Neuronal stem cell (in vitro differentiated cells): ENCODE measurements around the gene ZNF148.

Source experiments
- DNase-seq: peaks from one replicate; pipeline ENCODE4 v3.0.0-alpha.2; 2013; ENCODE audit warnings: low spot score
- H2AFZ ChIP-seq: one replicate; pipeline ENCODE4 v1.6.1; 2013; ENCODE audit warnings: mild to moderate bottlenecking, low read length, inconsistent platforms
- H2AK5ac ChIP-seq: 2 replicates; pipeline ENCODE4 v1.6.1; 2013; ENCODE audit warnings: low read depth, mild to moderate bottlenecking, inconsistent platforms, low read length, moderate library complexity, mixed read lengths
- H2BK120ac ChIP-seq: 2 replicates; pipeline ENCODE4 v1.6.1; 2013; ENCODE audit warnings: low read depth, mild to moderate bottlenecking, inconsistent platforms, low read length, moderate library complexity, mixed read lengths
- H2BK12ac ChIP-seq: one replicate; pipeline ENCODE4 v1.6.1; 2013; ENCODE audit warnings: low read length, inconsistent platforms
- H2BK15ac ChIP-seq: 2 replicates; pipeline ENCODE4 v1.6.1; 2013; ENCODE audit warnings: mild to moderate bottlenecking, low read length, inconsistent platforms, mixed read lengths
- H2BK5ac ChIP-seq: one replicate; pipeline ENCODE4 v1.6.1; 2013; ENCODE audit warnings: inconsistent platforms, mild to moderate bottlenecking, low read length, moderate library complexity
- H3K14ac ChIP-seq: one replicate; pipeline ENCODE4 v1.6.1; 2013; ENCODE audit warnings: low read length, inconsistent platforms
- H3K18ac ChIP-seq: 2 replicates; pipeline ENCODE4 v1.6.1; 2013; ENCODE audit warnings: low read length, inconsistent platforms
- H3K23ac ChIP-seq: 2 replicates; pipeline ENCODE4 v1.6.1; 2013; ENCODE audit warnings: low read depth, mild to moderate bottlenecking, mixed read lengths, low read length, inconsistent platforms; ENCODE audit not compliant: poor library complexity
- H3K27ac ChIP-seq: replicated peaks from 3 replicates; pipeline ENCODE4 v1.5.1; 2013; ENCODE audit warnings: low read length, inconsistent platforms
- H3K27me3 ChIP-seq, 3 experiments: 2 replicates each; pipeline ENCODE4 v1.6.1; 2013; ENCODE audit warnings: low read length in 3 of 3, mild to moderate bottlenecking in 2 of 3, inconsistent platforms in 1 of 3, low read depth in 1 of 3, mixed read lengths in 1 of 3, moderate library complexity in 1 of 3; ENCODE audit not compliant: control insufficient read depth in 3 of 3, insufficient read depth in 3 of 3
- H3K36me3 ChIP-seq, 2 donors: replicated peaks in 1 of 2; 2 replicates each; pipeline ENCODE4 v1.6.1; 2013; ENCODE audit warnings: low read length in 2 of 2; ENCODE audit not compliant: control insufficient read depth in 2 of 2, insufficient read depth in 2 of 2
- H3K4ac ChIP-seq: 2 replicates; pipeline ENCODE4 v1.6.1; 2013; ENCODE audit warnings: inconsistent platforms, mild to moderate bottlenecking, low read length, moderate library complexity
- H3K4me1 ChIP-seq, 2 donors: 1 replicate in 1 of 2; 2 replicates in 1 of 2; pipeline ENCODE4 v1.6.1; 2013; ENCODE audit warnings: low read length in 2 of 2, low read depth in 1 of 2; ENCODE audit not compliant: control insufficient read depth in 2 of 2, insufficient read depth in 1 of 2
- H3K4me2 ChIP-seq: one replicate; pipeline ENCODE4 v1.6.1; 2013; ENCODE audit warnings: mild to moderate bottlenecking, low read length, inconsistent platforms; ENCODE audit not compliant: insufficient read depth, poor library complexity, severe bottlenecking
- H3K4me3 ChIP-seq, 2 donors: 2 replicates each; pipeline ENCODE4 v1.5.1; 2013; ENCODE audit warnings: low read length in 2 of 2, mild to moderate bottlenecking in 2 of 2, inconsistent platforms in 1 of 2, moderate library complexity in 1 of 2
- H3K79me1 ChIP-seq: one replicate; pipeline ENCODE4 v1.6.1; 2013; ENCODE audit warnings: low read depth, mild to moderate bottlenecking, inconsistent platforms, low read length, moderate library complexity
- H3K9ac ChIP-seq: one replicate; pipeline ENCODE4 v1.6.1; 2013; ENCODE audit warnings: mild to moderate bottlenecking, low read depth, low read length, inconsistent platforms; ENCODE audit not compliant: poor library complexity
- H3K9me3 ChIP-seq, 2 donors: replicated peaks in 1 of 2; 2 replicates each; pipeline versions ENCODE3 to v1.6.1; 2013; ENCODE audit warnings: low read length in 2 of 2, mild to moderate bottlenecking in 2 of 2, inconsistent platforms in 1 of 2, low read depth in 1 of 2, mixed read lengths in 1 of 2, moderate library complexity in 1 of 2; ENCODE audit not compliant: control insufficient read depth in 2 of 2, insufficient read depth in 1 of 2
- H4K8ac ChIP-seq: one replicate; pipeline ENCODE4 v1.6.1; 2013; ENCODE audit warnings: low read depth, mild to moderate bottlenecking, inconsistent platforms, low read length, moderate library complexity
- H4K91ac ChIP-seq: one replicate; pipeline ENCODE4 v1.6.1; 2013; ENCODE audit warnings: low read length, low read depth, mild to moderate bottlenecking, inconsistent platforms; ENCODE audit not compliant: poor library complexity
- WGBS, 2 donors: extraction: QIAGEN DNeasy Blood & Tissue Kit; methylation state at CpG; one replicate each; pipeline ENCODE4 v1.1.7; 2013; ENCODE audit warnings: missing lambda C conversion rate in 2 of 2, mixed read lengths in 1 of 2; ENCODE audit not compliant: insufficient read length in 2 of 2, insufficient replicate concordance in 1 of 2; ENCODE audit errors: extremely low coverage in 2 of 2; 5-methylcytosine and 5-hydroxymethylcytosine counted together

Gene ZNF148

GRCh38 chr3:125358923-125359322 is 16.2 kb downstream of the ZNF148 start:
- H2BK12ac ChIP-seq, result no peak overlapping the region
- H3K27ac ChIP-seq, result no peak overlapping the region
- H3K27me3 ChIP-seq, result no peaks in the 10 kb centered on the region
- no peak overlapping the region for H3K18ac ChIP-seq
- no peak overlapping the region for H3K23ac ChIP-seq
- no peak overlapping the region for H2BK5ac ChIP-seq
- H3K4me3 ChIP-seq, result no peak overlapping the region
- no peak overlapping the region for H2BK120ac ChIP-seq
- no peak overlapping the region for H2AK5ac ChIP-seq
- H3K4ac ChIP-seq, result no peak overlapping the region
- no peak overlapping the region for H4K91ac ChIP-seq
- no peaks in the 10 kb centered on the region for H3K4me1 ChIP-seq
- no peaks in the 10 kb centered on the region for H3K9me3 ChIP-seq
- H2BK15ac ChIP-seq, result no peak overlapping the region
- H2AFZ ChIP-seq, result no peak overlapping the region
- no peak overlapping the region for H3K14ac ChIP-seq
- DNase-seq, result no peak
- H4K8ac ChIP-seq, result no peak overlapping the region
- no peak overlapping the region for H3K4me2 ChIP-seq
- peaks cover 5% of the 10 kb centered on the region for H3K79me1 ChIP-seq
- peaks cover 0 to 3% of the 10 kb centered on the region in 2 donors for H3K36me3 ChIP-seq
- no peak overlapping the region for H3K9ac ChIP-seq

- Histone ChIP-seq H2BK12ac (no peak overlapping the region), H3K4me3 (peak overlapping the region in 1 of 2 donors; percentile 47), H2BK15ac (no peak overlapping the region), H3K18ac (no peak overlapping the region), H3K4me2 (no peak overlapping the region), H3K79me1 (peaks cover 5% of the 10 kb centered on the region), H3K27ac (no peak overlapping the region), H3K36me3 (peaks cover 0 to 2% of the 10 kb centered on the region in 2 donors), H2AK5ac (no peak overlapping the region), H3K23ac (no peak overlapping the region), H3K27me3 (no peaks in the 10 kb centered on the region), H2AFZ (no peak overlapping the region), H4K91ac (no peak overlapping the region), H3K4me1 (no peaks in the 10 kb centered on the region), H3K14ac (no peak overlapping the region), H4K8ac (no peak overlapping the region), H2BK5ac (no peak overlapping the region), H3K9me3 (peaks cover 0 to 10% of the 10 kb centered on the region in 2 donors), H2BK120ac (no peak overlapping the region), H3K9ac (no peak overlapping the region), H3K4ac (no peak overlapping the region)
- no peak for DNase-seq
- 100% methylated on average over 1 of the region's 11 CpGs; no CpG with 5 or more reads in 1 of the 2 donors for WGBS, 2 donors
These were observed 17.3 kb downstream of the ZNF148 start for GRCh38 chr3:125357837-125358236.

GRCh38 chr3:125357032-125357658 is 18.0 kb downstream of the ZNF148 start:
- Histone ChIP-seq H2AK5ac (peak overlapping the region; percentile 94), H3K4me2 (peak overlapping the region; percentile 48), H2BK120ac (no peak overlapping the region), H3K14ac (no peak overlapping the region), H3K23ac (peak overlapping the region; percentile 70), H4K91ac (no peak overlapping the region), H3K4ac (peak overlapping the region; percentile 24), H4K8ac (peak overlapping the region; percentile 7), H3K4me3 (peak overlapping the region; percentile 47 to 77), H3K27ac (no peak overlapping the region), H3K9ac (peak overlapping the region; percentile 66), H3K18ac (peak overlapping the region; percentile 90), H3K79me1 (peaks cover 2% of the 10 kb centered on the region), H3K27me3 (no peaks in the 10 kb centered on the region), H2AFZ (peak overlapping the region; percentile 85), H2BK15ac (no peak overlapping the region), H3K4me1 (no peaks in the 10 kb centered on the region), H2BK5ac (no peak overlapping the region), H3K36me3 (peaks cover 0 to 3% of the 10 kb centered on the region in 2 donors), H3K9me3 (peaks cover 0 to 13% of the 10 kb centered on the region in 2 donors), H2BK12ac (no peak overlapping the region)
- WGBS, 2 donors, result no CpG with 5 or more reads among the region's 52 CpGs
- DNase-seq, result peak; percentile 36

- H3K27ac ChIP-seq, result no peak overlapping the region
- H3K9ac ChIP-seq, result no peak overlapping the region
- peaks cover 2% of the 10 kb centered on the region for H3K79me1 ChIP-seq
- no peak overlapping the region for H3K23ac ChIP-seq
- no peak overlapping the region for H2BK5ac ChIP-seq
- no peak for DNase-seq
- H2AK5ac ChIP-seq, result no peak overlapping the region
- H2AFZ ChIP-seq, result peak overlapping the region; percentile 85
- peak overlapping the region; percentile 48 for H3K4me2 ChIP-seq
- peak overlapping the region; percentile 47 to 77 for H3K4me3 ChIP-seq
- WGBS, 2 donors, result no CpG with 5 or more reads among the region's 5 CpGs
- no peaks in the 10 kb centered on the region for H3K27me3 ChIP-seq
- H3K14ac ChIP-seq, result no peak overlapping the region
- no peak overlapping the region for H2BK120ac ChIP-seq
- no peak overlapping the region for H3K18ac ChIP-seq
- H3K36me3 ChIP-seq, result peaks cover 0 to 5% of the 10 kb centered on the region in 2 donors
- H2BK12ac ChIP-seq, result no peak overlapping the region
- H3K9me3 ChIP-seq, result peaks cover 0 to 20% of the 10 kb centered on the region in 2 donors
- no peak overlapping the region for H4K91ac ChIP-seq
- no peak overlapping the region for H3K4ac ChIP-seq
- no peak overlapping the region for H2BK15ac ChIP-seq
- no peaks in the 10 kb centered on the region for H3K4me1 ChIP-seq
- H4K8ac ChIP-seq, result no peak overlapping the region
These were observed 18.7 kb downstream of the ZNF148 start for GRCh38 chr3:125356140-125357026.
